MCF 10A (cell line): Measurements from ENCODE around the gene ROCK2. TPM values are rescaled to one million over a fixed set of nuclear protein-coding genes. Genes with fewer than 3 reads are reported as not detected.

Source experiments
- BruUV-seq: library from RNA; stranded (reverse); fragments of 400-500 nt; replicated peaks from 2 replicates; lab custom pipeline; 2021; lab: Mats Ljungman, UMichigan
- CTCF ChIA-PET: fragments of 300-600 bp; sonication (Branson Sonifier 250); formaldehyde crosslinking; extraction: SDS; loops from one replicate; lab custom pipeline; 2021; ENCODE audit warnings: antibody characterized with exemption, inconsistent platforms; lab: Yijun Ruan, JAX
- POLR2A ChIA-PET: fragments of 300-600, 350-650 bp; sonication (Branson Sonifier 250); formaldehyde crosslinking; extraction: SDS; loops from one replicate; lab custom pipeline; 2020; ENCODE audit warnings: antibody characterized with exemption, inconsistent platforms; lab: Yijun Ruan, JAX
- DNase-seq: peaks from one replicate; pipeline ENCODE4 v3.0.0-alpha.2; 2018; ENCODE audit not compliant: unreplicated experiment
- H3K27ac Mint-ChIP-seq: one replicate; pipeline ENCODE4 v1.8.0; 2022; ENCODE audit warnings: mild to moderate bottlenecking, low read depth, mixed read lengths; ENCODE audit not compliant: unreplicated experiment
- H3K27me3 Mint-ChIP-seq: one replicate; pipeline ENCODE4 v1.8.0; 2022; ENCODE audit warnings: mixed read lengths; ENCODE audit not compliant: insufficient read depth, unreplicated experiment
- H3K36me3 Mint-ChIP-seq: one replicate; pipeline ENCODE4 v1.8.0; 2022; ENCODE audit warnings: mild to moderate bottlenecking, moderate library complexity, mixed read lengths; ENCODE audit not compliant: insufficient read depth, unreplicated experiment
- H3K4me1 Mint-ChIP-seq: one replicate; pipeline ENCODE4 v1.8.0; 2022; ENCODE audit warnings: mixed read lengths; ENCODE audit not compliant: insufficient read depth, unreplicated experiment
- H3K4me3 Mint-ChIP-seq: one replicate; pipeline ENCODE4 v1.8.0; 2022; ENCODE audit warnings: mild to moderate bottlenecking, moderate library complexity, mixed read lengths; ENCODE audit not compliant: unreplicated experiment
- H3K9me3 Mint-ChIP-seq: one replicate; pipeline ENCODE4 v1.8.0; 2022; ENCODE audit warnings: mixed read lengths; ENCODE audit not compliant: unreplicated experiment
- CTCF ChIP-seq: fragments of 200-600 bp; IDR thresholded peaks from one replicate; pipeline ENCODE4 v1.8.0; 2022; ENCODE audit warnings: antibody characterized with exemption, mild to moderate bottlenecking; ENCODE audit not compliant: unreplicated experiment
- intact Hi-C: fragments of 100-400 bp; cut with micrococcal nuclease; formaldehyde crosslinking; loops from 2 replicates; pipeline ENCODE4 v1.14.1; 2022
- total RNA-seq: library from RNA; stranded (reverse); gene quantifications from 2 replicates; pipeline ENCODE4 v1.2.3, GENCODE V29; 2022

Gene ROCK2
- total RNA-seq, 1 experiment from 2014 or later: 40.7 TPM

- no peaks in the 10 kb centered on the region for H3K36me3 Mint-ChIP-seq
- ChIA-PET CTCF (interaction anchor here (0.6 to 1.0 kb wide), 3 partner anchors 12 to 436 kb away, joined by 3 read pairs; no protein-coding TSS in a partner anchor), POLR2A (interaction anchor here (0.6 kb wide), 1 partner anchor 85 kb away, joined by 3 read pairs; no protein-coding TSS in a partner anchor)
- no peaks in the 10 kb centered on the region for H3K4me1 Mint-ChIP-seq
- no peak overlapping the region for H3K27ac Mint-ChIP-seq
- no peak overlapping the region for H3K4me3 Mint-ChIP-seq
- TF ChIP-seq CTCF: no peak
- no peaks in the 10 kb centered on the region for H3K9me3 Mint-ChIP-seq
- no peak for DNase-seq
- BruUV-seq: no TSS peak
- intact Hi-C loops: no loop called here
- H3K27me3 Mint-ChIP-seq: peaks cover 55% of the 10 kb centered on the region
Measured at GRCh38 chr2:11145350-11145749, 199.1 kb downstream of the ROCK2 start.

- no TSS peak for BruUV-seq
- H3K27me3 Mint-ChIP-seq: peaks cover 55% of the 10 kb centered on the region
- DNase-seq: no peak
- no peaks in the 10 kb centered on the region for H3K4me1 Mint-ChIP-seq
- no peak overlapping the region for H3K27ac Mint-ChIP-seq
- POLR2A ChIA-PET: interaction anchor here (0.6 kb wide), 1 partner anchor 86 kb away, joined by 3 read pairs; no protein-coding TSS in a partner anchor
- no peaks in the 10 kb centered on the region for H3K9me3 Mint-ChIP-seq
- intact Hi-C loops: no loop called here
- TF ChIP-seq CTCF: no peak
- CTCF ChIA-PET: interaction anchor here (0.6 to 3.9 kb wide), 3 partner anchors 12 to 437 kb away, joined by 3 to 49 read pairs (median 3); a partner anchor contains a TSS
- no peaks in the 10 kb centered on the region for H3K36me3 Mint-ChIP-seq
- no peak overlapping the region for H3K4me3 Mint-ChIP-seq
Measured at GRCh38 chr2:11144738-11145079, 199.7 kb downstream of the ROCK2 start.

GRCh38 chr2:11144077-11144737, 200.2 kb downstream of the ROCK2 start:
- H3K4me1 Mint-ChIP-seq: no peaks in the 10 kb centered on the region
- peaks cover 55% of the 10 kb centered on the region for H3K27me3 Mint-ChIP-seq
- no peak overlapping the region for H3K4me3 Mint-ChIP-seq
- POLR2A ChIA-PET: no interaction called here
- intact Hi-C loops: no loop called here
- no peak overlapping the region for H3K27ac Mint-ChIP-seq
- no peaks in the 10 kb centered on the region for H3K9me3 Mint-ChIP-seq
- no TSS peak for BruUV-seq
- no peak for TF ChIP-seq CTCF
- CTCF ChIA-PET: interaction anchor here (0.6 to 3.9 kb wide), 4 partner anchors 12 to 90 kb away, joined by 3 to 49 read pairs (median 3); a partner anchor contains a TSS
- no peaks in the 10 kb centered on the region for H3K36me3 Mint-ChIP-seq
- no peak for DNase-seq

DNA sequence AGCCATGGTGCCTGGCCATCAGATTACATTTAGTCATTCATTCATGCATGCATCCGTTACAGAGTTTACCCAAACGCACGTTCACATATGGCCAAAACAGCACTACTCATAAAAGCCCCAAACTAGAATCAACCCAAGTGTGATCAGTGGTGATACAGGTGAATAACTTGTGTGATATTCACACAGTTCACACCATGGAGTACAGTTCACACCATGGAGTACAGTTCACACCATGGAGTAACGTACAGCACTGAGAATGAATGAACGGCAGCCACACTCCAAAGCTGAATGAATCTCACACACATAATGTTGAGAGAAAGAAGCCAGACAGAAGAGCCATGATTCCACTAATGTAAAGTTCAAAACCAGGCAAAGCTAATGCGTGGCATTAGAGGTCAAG, 201.4 kb downstream of the ROCK2 start:
- no peak for DNase-seq
- no peak for TF ChIP-seq CTCF
- Mint-ChIP-seq H3K27ac (no peak overlapping the region), H3K9me3 (no peaks in the 10 kb centered on the region), H3K4me1 (no peaks in the 10 kb centered on the region), H3K4me3 (no peak overlapping the region), H3K36me3 (no peaks in the 10 kb centered on the region), H3K27me3 (peaks cover 55% of the 10 kb centered on the region)
- CTCF ChIA-PET: interaction anchor here (0.6 to 3.9 kb wide), 2 partner anchors 10 to 109 kb away, joined by 3 to 49 read pairs; a partner anchor contains a TSS
- POLR2A ChIA-PET: interaction anchor here (0.7 kb wide), 1 partner anchor 12 kb away, joined by 3 read pairs; the partner anchor contains the start of gene SLC66A3
- intact Hi-C loops: no loop called here
- BruUV-seq: no TSS peak
